HEK293T (cell line): ENCODE data around the gene SKP1.
"Not testable (repeated sequence)": the region's sequence is repeated elsewhere in the genome, so short reads cannot be mapped to it uniquely, and the experiment has no call there.

Source experiments
- CTCF ChIA-PET: fragments of 350-600 bp; formaldehyde crosslinking; extraction: SDS; loops from one replicate; lab custom pipeline; 2021; ENCODE audit warnings: antibody characterized with exemption, inconsistent platforms; lab: Yijun Ruan, JAX
- POLR2A ChIA-PET: fragments of 350-600 bp; formaldehyde crosslinking; extraction: SDS; loops from one replicate; lab custom pipeline; 2020; ENCODE audit warnings: antibody characterized with exemption, inconsistent platforms; lab: Yijun Ruan, JAX
- DNase-seq: peaks from one replicate; pipeline ENCODE4 v3.0.0; 2012; ENCODE audit warnings: mixed read lengths; ENCODE audit errors: extremely low spot score
- ARNT ChIP-seq: fragments of 450-650 bp; IDR thresholded peaks from 2 replicates; pipeline ENCODE4 v1.6.1; 2017; ENCODE audit warnings: mild to moderate bottlenecking
- BHLHE40 ChIP-seq: fragments of 450-650 bp; IDR thresholded peaks from 2 replicates; pipeline ENCODE4 v1.6.1; 2016; ENCODE audit warnings: mild to moderate bottlenecking, moderate library complexity, borderline replicate concordance
- CTBP1 ChIP-seq: fragments of 450-650 bp; IDR thresholded peaks from 2 replicates; pipeline ENCODE4 v1.6.1; 2016; ENCODE audit warnings: borderline replicate concordance
- ELF4 ChIP-seq: fragments of 450-650 bp; IDR thresholded peaks from 2 replicates; pipeline ENCODE4 v1.6.1; 2017; ENCODE audit warnings: antibody characterized with exemption
- FOXA1 ChIP-seq: fragments of 450-650 bp; IDR thresholded peaks from 2 replicates; pipeline ENCODE4 v1.6.1; 2016; ENCODE audit warnings: mild to moderate bottlenecking
- FOXK2 ChIP-seq: fragments of 450-650 bp; IDR thresholded peaks from 2 replicates; pipeline ENCODE4 v1.6.1; 2016; ENCODE audit warnings: mild to moderate bottlenecking
- FOXM1 ChIP-seq: fragments of 450-650 bp; IDR thresholded peaks from 2 replicates; pipeline ENCODE4 v1.6.1; 2017; ENCODE audit warnings: mild to moderate bottlenecking, borderline replicate concordance
- HDGF ChIP-seq: fragments of 450-650 bp; IDR thresholded peaks from 2 replicates; pipeline ENCODE4 v1.6.1; 2017; ENCODE audit warnings: antibody characterized with exemption, borderline replicate concordance
- L3MBTL2 ChIP-seq: fragments of 450-650 bp; conservative IDR thresholded peaks from 2 replicates; pipeline ENCODE4 v1.6.1; 2016; ENCODE audit warnings: mild to moderate bottlenecking
- LEF1 ChIP-seq: fragments of 450-650 bp; IDR thresholded peaks from 2 replicates; pipeline ENCODE4 v1.6.1; 2017; ENCODE audit warnings: mild to moderate bottlenecking, borderline replicate concordance
- NFRKB ChIP-seq: fragments of 450-650 bp; IDR thresholded peaks from 2 replicates; pipeline ENCODE4 v1.6.1; 2016; ENCODE audit warnings: mild to moderate bottlenecking, moderate library complexity
- PKNOX1 ChIP-seq: fragments of 450-650 bp; IDR thresholded peaks from 2 replicates; pipeline ENCODE4 v1.6.1; 2016
- SP1 ChIP-seq: fragments of 450-650 bp; IDR thresholded peaks from 2 replicates; pipeline ENCODE4 v1.6.1; 2017
- SUZ12 ChIP-seq: fragments of 450-650 bp; IDR thresholded peaks from 2 replicates; pipeline ENCODE4 v1.6.1; 2016; ENCODE audit warnings: mild to moderate bottlenecking
- TARDBP ChIP-seq: fragments of 450-650 bp; IDR thresholded peaks from 2 replicates; pipeline ENCODE4 v1.6.1; 2016
- ZNF384 ChIP-seq: fragments of 450-650 bp; IDR thresholded peaks from 2 replicates; pipeline ENCODE4 v1.6.1; 2016

The SKP1 gene

GRCh38 chr5:134215757-134216156 lies 39.0 kb upstream of the SKP1 start:
- TF ChIP-seq FOXM1 (no peak), FOXK2 (no peak), NFRKB (no peak), SUZ12 (no peak), ZNF384 (no peak), PKNOX1 (no peak), TARDBP (no peak), L3MBTL2 (no peak), LEF1 (no peak), SP1 (no peak), CTBP1 (no peak), BHLHE40 (no peak), FOXA1 (no peak), ELF4 (no peak), HDGF (no peak), ARNT (no peak)
- no peak for DNase-seq
- POLR2A ChIA-PET: interaction anchor here (4.2 kb wide), 1 partner anchor 10 kb away, joined by 27 read pairs; the partner anchor contains the start of gene PPP2CA
- CTCF ChIA-PET: no interaction called here

- POLR2A ChIA-PET: interaction anchor here (0.8 to 1.4 kb wide), 3 partner anchors 12 to 34 kb away, joined by 3 to 6 read pairs (median 3); partner anchors contain the start of gene PPP2CA
- CTCF ChIA-PET: interaction anchor here (0.6 kb wide), 2 partner anchors 15 to 29 kb away, joined by 3 to 4 read pairs; no protein-coding TSS in a partner anchor
- not testable (repeated sequence) for DNase-seq
- TF ChIP-seq ZNF384: peak; percentile 36; the same call in 1 of the 2 replicates
These were observed 34.7 kb upstream of the SKP1 start for GRCh38 chr5:134211263-134212031.

- ChIA-PET CTCF (interaction anchor here (1.0 to 1.2 kb wide), 2 partner anchors 12 to 80 kb away, joined by 3 to 4 read pairs; no protein-coding TSS in a partner anchor), POLR2A (interaction anchor here (2.5 kb wide), 1 partner anchor 16 kb away, joined by 21 read pairs; the partner anchor contains the start of gene PPP2CA)
- no peak for DNase-seq
- TF ChIP-seq PKNOX1 (no peak), FOXA1 (no peak), HDGF (no peak), ELF4 (no peak), SUZ12 (no peak), TARDBP (no peak), ZNF384 (no peak)
These were observed 32.9 kb upstream of the SKP1 start for GRCh38 chr5:134209477-134210245.

GRCh38 chr5:134207696-134208095 lies 30.9 kb upstream of the SKP1 start:
- no peak for TF ChIP-seq L3MBTL2
- TF ChIP-seq LEF1: no peak
- no peak for TF ChIP-seq NFRKB
- TF ChIP-seq PKNOX1: no peak
- TF ChIP-seq CTBP1: no peak
- no peak for TF ChIP-seq FOXA1
- TF ChIP-seq FOXM1: no peak
- no peak for TF ChIP-seq ELF4
- ChIA-PET POLR2A (interaction anchor here (2.5 kb wide), 1 partner anchor 18 kb away, joined by 21 read pairs; the partner anchor contains the start of gene PPP2CA), CTCF (interaction anchor here (1.2 kb wide), 1 partner anchor 380 kb away, joined by 3 read pairs; no protein-coding TSS in a partner anchor)
- DNase-seq: no peak

GRCh38 chr5:134206627-134207160 lies 29.9 kb upstream of the SKP1 start:
- DNase-seq: no peak
- TF ChIP-seq FOXA1 (no peak), TARDBP (no peak), HDGF (no peak), SP1 (no peak), L3MBTL2 (no peak), FOXK2 (no peak)
- CTCF ChIA-PET: interaction anchor here (1.2 kb wide), 1 partner anchor 83 kb away, joined by 5 read pairs; no protein-coding TSS in a partner anchor
- POLR2A ChIA-PET: no interaction called here

GRCh38 chr5:134204575-134204974 lies 27.8 kb upstream of the SKP1 start:
- CTCF ChIA-PET: interaction anchor here (0.7 kb wide), 1 partner anchor 1477 kb away, joined by 3 read pairs; no protein-coding TSS in a partner anchor
- no peak for DNase-seq
- POLR2A ChIA-PET: no interaction called here

More at GRCh38 chr5:134204575-134204974, 27.8 kb upstream of the SKP1 start:
- no peak for TF ChIP-seq SUZ12
- TF ChIP-seq FOXA1: no peak
- TF ChIP-seq ELF4: no peak
- TF ChIP-seq ARNT: no peak
- TF ChIP-seq SP1: no peak
